Loucy (cell line): ENCODE measurements around the gene TUBGCP3.

Source experiments
- CTCF ChIP-seq: fragments of 200-600 bp; sonication (generic); conservative IDR thresholded peaks from 2 replicates; pipeline ENCODE4 v1.5.1; 2014; ENCODE audit warnings: mild to moderate bottlenecking, antibody characterized with exemption, low read length
- EZH2phosphoT487 ChIP-seq: fragments of 200-600 bp; IDR thresholded peaks from 2 replicates; pipeline ENCODE4 v1.6.1; 2018; ENCODE audit warnings: antibody characterized with exemption, mild to moderate bottlenecking, moderate library complexity, borderline replicate concordance

- no peak for TF ChIP-seq CTCF
- TF ChIP-seq EZH2phosphoT487 = no peak
Observed at GRCh38 chr13:112462408-112462807, 125.5 kb downstream of the TUBGCP3 start.
